Glutamatergic neuron (in vitro differentiated cells): Measurements from ENCODE around the gene CALN1. TPM values are rescaled to one million over a fixed set of nuclear protein-coding genes. Genes with fewer than 3 reads are reported as not detected.

Experiments
- DNase-seq: peaks from one replicate; pipeline ENCODE4 v3.0.0; 2022
- H3K27ac Mint-ChIP-seq: one replicate; pipeline ENCODE4 v1.8.0; 2020; ENCODE audit warnings: mild to moderate bottlenecking, mixed read lengths, inconsistent platforms; ENCODE audit not compliant: unreplicated experiment
- H3K27me3 Mint-ChIP-seq: one replicate; pipeline ENCODE4 v1.8.0; 2020; ENCODE audit warnings: mild to moderate bottlenecking, moderate library complexity, mixed read lengths, inconsistent platforms; ENCODE audit not compliant: unreplicated experiment
- H3K36me3 Mint-ChIP-seq: one replicate; pipeline ENCODE4 v1.8.0; 2020; ENCODE audit warnings: mild to moderate bottlenecking, mixed read lengths, inconsistent platforms; ENCODE audit not compliant: unreplicated experiment
- H3K4me1 Mint-ChIP-seq: one replicate; pipeline ENCODE4 v1.8.0; 2020; ENCODE audit warnings: mild to moderate bottlenecking, low read depth, mixed read lengths, inconsistent platforms; ENCODE audit not compliant: unreplicated experiment
- H3K4me3 Mint-ChIP-seq: one replicate; pipeline ENCODE4 v1.8.0; 2020; ENCODE audit warnings: mild to moderate bottlenecking, mixed read lengths, inconsistent platforms; ENCODE audit not compliant: unreplicated experiment
- H3K9me3 Mint-ChIP-seq: one replicate; pipeline ENCODE4 v1.8.0; 2020; ENCODE audit warnings: mild to moderate bottlenecking, moderate library complexity, mixed read lengths, inconsistent platforms; ENCODE audit not compliant: unreplicated experiment
- total RNA-seq: library from RNA; stranded (reverse); fragmentation: NEBNext Ultra II Directional; extraction: Animal tissue kit (Norgen Biotek cat#: 25700); gene quantifications from one replicate; pipeline ENCODE4 v1.2.1, GENCODE V29; 2021; ENCODE audit not compliant: unreplicated experiment
- TF ChIP-seq, protein P1 (sequence below): fragments of 200-600 bp; sonication (generic); IDR thresholded peaks from one replicate; pipeline ENCODE4 v1.5.0; 2021; ENCODE audit not compliant: partially characterized antibody, unreplicated experiment

The CALN1 gene
- total RNA-seq, 1 donor from 2014 or later: 3.5 TPM

DNA sequence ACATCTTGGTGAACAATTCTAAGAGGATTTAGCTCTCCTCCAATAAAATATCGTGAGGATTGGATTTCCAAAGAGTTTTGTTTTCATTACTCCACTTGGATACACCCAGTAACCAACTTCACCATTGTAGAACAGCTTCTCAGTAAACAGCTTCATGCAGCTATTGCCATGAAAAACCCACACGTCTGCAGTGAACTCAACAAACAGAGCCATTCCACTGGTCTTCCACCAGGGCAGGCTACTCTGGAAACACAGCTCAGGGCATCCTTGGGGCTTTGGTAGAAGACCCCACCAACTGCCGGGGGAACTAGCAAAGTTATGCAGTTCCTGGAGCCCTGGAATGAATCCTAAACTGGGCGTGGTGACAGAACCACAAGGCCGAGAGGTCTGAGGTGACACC, 77.4 kb downstream of the CALN1 start:
- TF ChIP-seq, protein P1, sequence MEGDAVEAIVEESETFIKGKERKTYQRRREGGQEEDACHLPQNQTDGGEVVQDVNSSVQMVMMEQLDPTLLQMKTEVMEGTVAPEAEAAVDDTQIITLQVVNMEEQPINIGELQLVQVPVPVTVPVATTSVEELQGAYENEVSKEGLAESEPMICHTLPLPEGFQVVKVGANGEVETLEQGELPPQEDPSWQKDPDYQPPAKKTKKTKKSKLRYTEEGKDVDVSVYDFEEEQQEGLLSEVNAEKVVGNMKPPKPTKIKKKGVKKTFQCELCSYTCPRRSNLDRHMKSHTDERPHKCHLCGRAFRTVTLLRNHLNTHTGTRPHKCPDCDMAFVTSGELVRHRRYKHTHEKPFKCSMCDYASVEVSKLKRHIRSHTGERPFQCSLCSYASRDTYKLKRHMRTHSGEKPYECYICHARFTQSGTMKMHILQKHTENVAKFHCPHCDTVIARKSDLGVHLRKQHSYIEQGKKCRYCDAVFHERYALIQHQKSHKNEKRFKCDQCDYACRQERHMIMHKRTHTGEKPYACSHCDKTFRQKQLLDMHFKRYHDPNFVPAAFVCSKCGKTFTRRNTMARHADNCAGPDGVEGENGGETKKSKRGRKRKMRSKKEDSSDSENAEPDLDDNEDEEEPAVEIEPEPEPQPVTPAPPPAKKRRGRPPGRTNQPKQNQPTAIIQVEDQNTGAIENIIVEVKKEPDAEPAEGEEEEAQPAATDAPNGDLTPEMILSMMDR: no peak
- Mint-ChIP-seq H3K4me1 (no peaks in the 10 kb centered on the region), H3K27me3 (peaks cover 15% of the 10 kb centered on the region), H3K4me3 (no peak overlapping the region), H3K27ac (no peak overlapping the region), H3K9me3 (peaks cover 5% of the 10 kb centered on the region), H3K36me3 (peaks cover 8% of the 10 kb centered on the region)
- no peak for DNase-seq

DNA sequence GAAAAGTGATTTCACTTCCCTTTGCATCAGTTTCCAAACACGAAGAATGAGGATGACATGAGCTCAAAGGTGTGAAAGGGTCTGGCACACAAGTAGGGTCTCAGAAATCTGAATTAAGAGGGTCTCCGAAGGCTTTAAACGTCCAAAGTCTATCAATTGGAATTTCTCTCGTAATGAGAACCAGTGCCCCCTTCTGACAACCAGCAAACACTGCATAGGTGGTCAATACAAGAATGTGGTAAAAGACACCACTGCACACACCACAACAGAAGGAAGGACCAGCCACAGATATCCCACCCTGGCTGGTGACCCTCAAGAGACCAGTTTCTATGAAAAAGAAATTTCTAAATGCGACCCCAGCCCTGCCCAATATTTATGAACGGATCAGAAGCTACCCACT, 78.1 kb downstream of the CALN1 start:
- DNase-seq: no peak
- peaks cover 5% of the 10 kb centered on the region for H3K9me3 Mint-ChIP-seq
- peaks cover 15% of the 10 kb centered on the region for H3K27me3 Mint-ChIP-seq
- no peak overlapping the region for H3K27ac Mint-ChIP-seq
- H3K4me3 Mint-ChIP-seq: no peak overlapping the region
- no peaks in the 10 kb centered on the region for H3K4me1 Mint-ChIP-seq
- H3K36me3 Mint-ChIP-seq: peaks cover 8% of the 10 kb centered on the region
- TF ChIP-seq, protein P1: peak; percentile 49

DNA sequence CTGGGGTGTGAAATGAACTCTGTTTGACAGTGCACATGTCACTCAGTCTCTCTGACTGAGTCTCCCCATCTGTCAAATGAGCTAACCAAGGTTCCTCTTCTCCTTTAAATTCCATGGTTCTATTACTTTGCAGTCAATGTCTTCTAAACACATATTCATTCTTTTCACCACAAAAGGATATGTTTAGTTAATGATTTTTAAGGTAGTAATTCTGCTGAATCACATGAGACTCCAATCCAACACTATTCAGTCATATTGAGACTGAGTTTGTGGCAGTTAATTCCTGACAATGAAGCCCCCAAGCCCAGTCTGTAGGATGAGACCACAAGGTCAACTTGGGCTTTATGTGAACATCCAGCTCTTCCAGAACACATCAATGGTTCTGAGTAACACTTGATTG, 85.3 kb downstream of the CALN1 start:
- DNase-seq: no peak
- Mint-ChIP-seq H3K27ac (no peak overlapping the region), H3K36me3 (no peaks in the 10 kb centered on the region), H3K27me3 (no peaks in the 10 kb centered on the region), H3K4me1 (peaks cover 2% of the 10 kb centered on the region), H3K4me3 (no peak overlapping the region), H3K9me3 (peaks cover 1% of the 10 kb centered on the region)
- TF ChIP-seq, protein P1: no peak

DNA sequence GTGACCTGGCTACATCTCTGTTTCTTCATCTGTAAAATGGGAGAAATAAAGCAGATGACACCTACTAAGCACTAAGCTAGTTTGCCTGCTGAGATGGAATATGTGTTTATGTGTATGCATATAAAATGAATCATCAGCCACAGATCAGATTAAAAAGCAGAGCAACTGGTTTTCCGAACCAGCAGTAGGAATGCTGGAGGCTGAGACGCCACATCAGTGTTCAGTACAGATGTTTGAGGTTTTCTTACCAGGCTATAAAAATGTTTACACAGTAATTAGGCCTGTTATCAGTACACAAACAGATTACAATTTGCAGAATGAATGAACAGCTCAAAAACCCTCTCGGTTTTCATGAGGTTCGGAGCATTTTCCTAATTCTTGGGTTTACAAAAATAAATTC, 85.8 kb downstream of the CALN1 start:
- H3K9me3 Mint-ChIP-seq: peaks cover 1% of the 10 kb centered on the region
- H3K27me3 Mint-ChIP-seq: no peaks in the 10 kb centered on the region
- H3K4me1 Mint-ChIP-seq: peaks cover 2% of the 10 kb centered on the region
- H3K36me3 Mint-ChIP-seq: no peaks in the 10 kb centered on the region
- TF ChIP-seq, protein P1: no peak
- no peak for DNase-seq
- no peak overlapping the region for H3K4me3 Mint-ChIP-seq
- no peak overlapping the region for H3K27ac Mint-ChIP-seq

DNA sequence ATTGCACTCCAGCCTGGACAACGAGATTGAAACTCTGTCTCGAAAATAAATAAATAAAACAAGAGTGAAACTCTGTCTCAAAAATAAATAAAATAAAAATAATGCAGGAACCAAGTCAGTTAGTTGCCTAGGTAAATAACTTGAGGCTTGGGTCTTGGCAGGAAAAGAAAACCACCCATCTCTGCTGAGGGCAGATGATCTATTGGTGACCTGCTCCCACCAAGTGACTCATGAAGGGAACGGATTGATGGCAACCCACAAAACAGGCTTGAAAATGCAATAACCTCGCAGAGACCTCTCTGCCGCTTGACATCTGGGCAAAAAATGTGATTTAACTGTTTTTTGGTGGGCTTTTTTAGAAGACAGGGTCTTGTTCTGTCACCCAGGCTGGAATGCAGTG, 86.6 kb downstream of the CALN1 start:
- DNase-seq: no peak
- H3K4me3 Mint-ChIP-seq: no peak overlapping the region
- H3K27ac Mint-ChIP-seq: no peak overlapping the region
- TF ChIP-seq, protein P1: no peak
- H3K27me3 Mint-ChIP-seq: no peaks in the 10 kb centered on the region
- H3K9me3 Mint-ChIP-seq: peaks cover 1% of the 10 kb centered on the region
- no peaks in the 10 kb centered on the region for H3K36me3 Mint-ChIP-seq
- H3K4me1 Mint-ChIP-seq: peaks cover 2% of the 10 kb centered on the region
